ENCODE measurements around the gene DOC2A. TPM values are rescaled to one million over a fixed set of nuclear protein-coding genes. Genes with fewer than 3 reads are reported as not detected.

The DOC2A gene
- total and polyA plus RNA-seq, 2 donors (not counting 1 experiment from before 2014, with no cell fraction given): not detected

GRCh38 chr16:30025156-30025555 is 14.3 kb upstream of the DOC2A start:
- no peak overlapping the region for H3K4me2 ChIP-seq (replicated peaks; ENCODE audit: low read depth, low read length, poor library complexity, severe bottlenecking)
- H3K9ac ChIP-seq (ENCODE audit: low read length): no peak overlapping the region
- Mint-ChIP-seq H3K27me3 (peaks cover 40% of the 10 kb centered on the region), H3K4me3 (no peak overlapping the region), H3K4me1 (peaks cover 17% of the 10 kb centered on the region), H3K27ac (no peak overlapping the region), H3K9me3 (ENCODE audit: insufficient read depth) (no peaks in the 10 kb centered on the region)
- peaks cover 6 to 11% of the 10 kb centered on the region in 2 donors for H3K4me1 ChIP-seq (ENCODE audit: control insufficient read depth in 2 of 2, insufficient read depth in 2 of 2, low read length in 2 of 2)
- H2AFZ ChIP-seq (ENCODE audit: insufficient read depth, low read depth, low read length, poor library complexity, severe bottlenecking): no peak overlapping the region
- peaks cover 0 to 31% (median 13%) of the 10 kb centered on the region in 4 experiments for H3K27me3 ChIP-seq (replicated peaks in 1 of 4; ENCODE audit: control extremely low read depth in 1 of 4, control insufficient read depth in 3 of 4, insufficient read depth in 4 of 4, low read length in 3 of 4)
- CTCF ChIA-PET: no interaction called here
- TF ChIP-seq EZH2 (IDR thresholded peaks at IDR 0.05; ENCODE audit: borderline replicate concordance, insufficient read depth, low read depth, low read length, poor library complexity, severe bottlenecking) (no peak), CTCF (IDR thresholded peaks at IDR 0.05) (no peak)
- H3K79me2 ChIP-seq (ENCODE audit: control insufficient read depth, insufficient read depth, low read length): no peaks in the 10 kb centered on the region
- intact Hi-C loops (cut with micrococcal nuclease): no loop called here
- DNase-seq (no peak), ATAC-seq (ENCODE audit: low read depth) (no peak)
- no peaks in the 10 kb centered on the region for H4K20me1 ChIP-seq (ENCODE audit: control insufficient read depth, insufficient read depth, low read length, poor library complexity, severe bottlenecking)
- WGBS (ENCODE audit: insufficient coverage): 74% methylated on average over 19 of the region's 20 CpGs
- POLR2A ChIA-PET: no interaction called here
- no peak overlapping the region for H3K27ac ChIP-seq (ENCODE audit: low read length in 2 of 2)
- H3K4me3 ChIP-seq (ENCODE audit: control extremely low read depth in 1 of 5, extremely low read depth in 1 of 5, insufficient read depth in 1 of 5, low read depth in 2 of 5, low read length in 4 of 5): no peak overlapping the region
- H3K36me3 ChIP-seq (replicated peaks in 1 of 2; ENCODE audit: control extremely low read depth in 1 of 2, control insufficient read depth in 1 of 2, extremely low read depth in 1 of 2, insufficient read depth in 2 of 2, low read length in 1 of 2): no peaks in the 10 kb centered on the region
- H3K9me3 ChIP-seq (ENCODE audit: control extremely low read depth in 1 of 3, control insufficient read depth in 2 of 3, insufficient read depth in 1 of 3, low read length in 2 of 3): peaks cover 0 to 8% (median 0%) of the 10 kb centered on the region in 3 donors

- intact Hi-C loops (cut with micrococcal nuclease): no loop called here
- WGBS (ENCODE audit: insufficient coverage): 80% methylated on average over 13 of the region's 16 CpGs
- H3K27me3 Mint-ChIP-seq: peaks cover 33% of the 10 kb centered on the region
These were observed 13.6 kb upstream of the DOC2A start for GRCh38 chr16:30024451-30024850.

More at GRCh38 chr16:30024451-30024850, 13.6 kb upstream of the DOC2A start:
- H3K27me3 ChIP-seq (replicated peaks in 1 of 4; ENCODE audit: control extremely low read depth in 1 of 4, control insufficient read depth in 3 of 4, insufficient read depth in 4 of 4, low read length in 3 of 4): peaks cover 0 to 24% (median 8%) of the 10 kb centered on the region in 4 experiments
- ATAC-seq (ENCODE audit: low read depth) (no peak), DNase-seq (no peak)
- H3K27ac ChIP-seq (ENCODE audit: low read length in 2 of 2): no peak overlapping the region
- no peak overlapping the region for H3K27ac Mint-ChIP-seq
- no peaks in the 10 kb centered on the region for H3K36me3 ChIP-seq (replicated peaks in 1 of 2; ENCODE audit: control extremely low read depth in 1 of 2, control insufficient read depth in 1 of 2, extremely low read depth in 1 of 2, insufficient read depth in 2 of 2, low read length in 1 of 2)
- no peak overlapping the region for H3K4me3 Mint-ChIP-seq
- H3K4me1 ChIP-seq (ENCODE audit: control insufficient read depth in 2 of 2, insufficient read depth in 2 of 2, low read length in 2 of 2): peaks cover 6 to 11% of the 10 kb centered on the region in 2 donors
- no peak overlapping the region for H3K4me2 ChIP-seq (replicated peaks; ENCODE audit: low read depth, low read length, poor library complexity, severe bottlenecking)
- ChIA-PET CTCF (no interaction called here), POLR2A (no interaction called here)
- H2AFZ ChIP-seq (ENCODE audit: insufficient read depth, low read depth, low read length, poor library complexity, severe bottlenecking): no peak overlapping the region
- H3K4me1 Mint-ChIP-seq: peaks cover 17% of the 10 kb centered on the region
- H3K9me3 Mint-ChIP-seq (ENCODE audit: insufficient read depth): no peaks in the 10 kb centered on the region
- H3K4me3 ChIP-seq (ENCODE audit: control extremely low read depth in 1 of 5, extremely low read depth in 1 of 5, insufficient read depth in 1 of 5, low read depth in 2 of 5, low read length in 4 of 5): no peak overlapping the region
- H3K79me2 ChIP-seq (ENCODE audit: control insufficient read depth, insufficient read depth, low read length): no peaks in the 10 kb centered on the region
- H3K9ac ChIP-seq (ENCODE audit: low read length): no peak overlapping the region
- no peak for TF ChIP-seq CTCF (IDR thresholded peaks at IDR 0.05)
- no peak for TF ChIP-seq EZH2 (IDR thresholded peaks at IDR 0.05; ENCODE audit: borderline replicate concordance, insufficient read depth, low read depth, low read length, poor library complexity, severe bottlenecking)
- H3K9me3 ChIP-seq (ENCODE audit: control extremely low read depth in 1 of 3, control insufficient read depth in 2 of 3, insufficient read depth in 1 of 3, low read length in 2 of 3): peaks cover 0 to 8% (median 0%) of the 10 kb centered on the region in 3 donors
- no peaks in the 10 kb centered on the region for H4K20me1 ChIP-seq (ENCODE audit: control insufficient read depth, insufficient read depth, low read length, poor library complexity, severe bottlenecking)

Measured in B cell (primary cell).